NCI-H2107 treated with DMSO at 0.1 percent for 48 hours (cell line): ENCODE measurements around the gene RAB28.
"Not testable (repeated sequence)": the region's sequence is repeated elsewhere in the genome, so short reads cannot be mapped to it uniquely, and the experiment has no call there.

Source experiments
- DNase-seq: peaks from one replicate; lab custom pipeline; 2025; ENCODE audit not compliant: unreplicated experiment; lab: John Stamatoyannopoulos, UW

Gene RAB28

DNA sequence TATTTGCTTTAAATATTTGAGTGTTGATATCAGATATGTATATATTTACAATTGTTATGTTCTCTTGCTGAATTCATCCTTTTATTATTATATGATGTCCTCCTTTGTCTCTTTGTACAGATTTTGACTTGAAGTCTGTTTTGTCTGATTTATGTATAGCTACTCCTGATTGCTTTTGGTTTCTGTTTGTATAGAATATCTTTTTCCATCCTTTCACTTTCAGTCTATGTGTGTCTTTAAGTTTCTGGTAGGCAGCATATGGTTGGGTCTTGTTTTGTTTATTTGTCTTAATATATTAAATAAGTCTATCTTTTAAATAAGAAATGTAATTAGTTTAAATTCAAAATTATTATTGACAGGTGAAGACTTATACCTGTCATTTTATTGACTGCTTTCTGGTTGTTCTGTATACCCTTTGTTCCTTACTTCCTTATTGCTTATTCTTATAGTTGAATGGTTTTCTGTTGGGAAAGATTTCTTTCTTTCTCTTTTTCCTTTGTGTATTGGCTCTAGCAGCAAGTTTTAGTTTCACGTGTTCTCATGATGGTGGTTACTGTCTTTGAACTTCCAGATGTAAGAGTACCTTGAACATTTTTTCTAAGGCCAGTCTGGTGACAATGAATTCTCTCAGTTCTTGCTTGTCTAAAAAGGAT is 31.1 kb downstream of the RAB28 start:
- DNase-seq = no peak

DNA sequence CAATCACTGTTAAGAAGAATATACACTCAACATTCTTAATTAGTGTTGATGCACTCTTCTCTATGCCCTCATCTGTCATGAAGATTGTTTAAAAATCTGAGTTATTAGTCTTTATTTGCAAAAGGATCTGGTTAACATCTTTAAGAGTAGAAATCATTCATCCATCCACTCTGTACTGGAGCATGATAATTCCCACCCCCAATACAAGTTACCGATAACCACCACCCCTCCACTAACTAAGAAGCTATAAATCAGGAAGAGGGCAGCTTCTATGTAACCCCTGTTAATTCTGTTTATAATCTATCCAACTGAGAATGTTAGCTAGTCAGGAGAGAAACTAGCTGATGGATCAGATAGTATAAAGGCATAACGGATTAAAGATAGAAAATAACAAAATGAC is 34.5 kb downstream of the RAB28 start:
- DNase-seq = no peak

- DNase-seq = no peak
These were observed 38.0 kb downstream of the RAB28 start for GRCh38 chr4:13445841-13446790.

GRCh38 chr4:13441506-13441905 is 42.6 kb downstream of the RAB28 start:
- no peak for DNase-seq

DNA sequence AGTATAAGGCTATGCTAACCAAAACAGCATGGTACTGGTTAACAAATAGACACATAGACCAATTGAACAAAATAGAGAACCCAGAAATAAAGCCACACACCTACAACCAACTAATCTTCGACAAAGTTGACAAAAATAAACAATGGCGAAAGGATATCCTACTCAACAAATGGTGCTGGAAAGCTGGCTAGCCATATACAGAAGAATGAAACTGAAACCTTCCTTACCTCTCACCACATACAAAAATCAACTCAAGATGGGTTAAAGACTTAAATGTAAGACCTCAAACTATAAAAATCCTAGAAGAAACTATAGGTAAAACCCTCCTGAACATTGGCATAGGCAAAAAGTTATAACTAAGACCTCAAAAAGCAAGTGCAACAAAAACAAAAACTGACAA is 47.2 kb downstream of the RAB28 start:
- no peak for DNase-seq

DNA sequence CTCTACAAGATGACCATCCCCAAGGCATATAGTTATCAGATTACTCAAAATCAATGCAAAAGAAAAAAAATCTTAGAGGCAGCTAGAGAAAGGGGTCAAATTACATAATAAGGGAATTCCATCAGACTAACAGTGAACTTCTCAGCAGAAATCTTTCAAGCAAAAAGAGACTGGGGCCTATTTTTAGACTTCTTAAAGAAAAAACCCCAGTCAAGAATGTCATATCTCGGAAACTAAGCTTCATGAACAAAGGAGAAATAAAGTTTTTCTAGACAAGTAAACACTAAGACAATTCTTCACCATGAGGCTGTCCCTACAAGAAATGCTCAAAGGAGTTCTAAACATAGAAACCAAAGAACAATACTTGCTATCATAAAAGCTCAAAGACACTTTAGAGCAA is 51.7 kb downstream of the RAB28 start:
- no peak for DNase-seq

DNA sequence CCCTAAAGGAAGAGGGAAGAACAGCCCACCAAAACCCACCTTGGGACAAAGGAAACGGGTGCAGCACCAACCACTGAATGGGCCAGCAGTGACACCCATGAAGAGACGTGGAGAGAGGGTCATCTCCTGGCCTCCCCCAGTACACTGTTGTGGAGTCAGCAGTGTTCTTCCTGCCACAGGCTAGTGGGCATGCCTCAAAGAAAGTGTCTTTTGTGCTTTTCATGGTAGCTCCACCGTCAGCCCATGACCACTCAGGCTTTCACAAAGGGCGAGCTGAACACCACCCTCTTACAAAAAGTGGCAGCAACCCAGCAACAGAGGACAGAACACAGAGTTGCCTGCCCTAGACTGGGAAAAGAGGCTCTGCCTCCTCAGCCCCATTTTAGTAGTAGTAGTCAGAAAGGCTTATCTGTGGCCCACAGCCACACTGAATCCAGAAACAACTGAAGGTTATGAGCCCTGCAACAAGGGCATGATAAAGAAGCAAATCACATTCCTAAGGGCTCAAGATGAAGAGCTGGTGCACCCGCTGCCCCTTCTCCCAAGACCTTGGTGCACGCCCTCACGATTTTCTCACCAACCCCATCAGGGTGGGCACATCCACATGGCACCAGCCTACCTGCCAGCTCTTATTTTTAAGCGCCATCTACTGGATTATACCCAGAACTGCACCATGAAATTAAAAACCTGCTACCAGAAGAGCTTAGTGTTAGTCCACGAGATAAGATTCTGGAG is 53.1 kb downstream of the RAB28 start:
- no peak for DNase-seq

DNA sequence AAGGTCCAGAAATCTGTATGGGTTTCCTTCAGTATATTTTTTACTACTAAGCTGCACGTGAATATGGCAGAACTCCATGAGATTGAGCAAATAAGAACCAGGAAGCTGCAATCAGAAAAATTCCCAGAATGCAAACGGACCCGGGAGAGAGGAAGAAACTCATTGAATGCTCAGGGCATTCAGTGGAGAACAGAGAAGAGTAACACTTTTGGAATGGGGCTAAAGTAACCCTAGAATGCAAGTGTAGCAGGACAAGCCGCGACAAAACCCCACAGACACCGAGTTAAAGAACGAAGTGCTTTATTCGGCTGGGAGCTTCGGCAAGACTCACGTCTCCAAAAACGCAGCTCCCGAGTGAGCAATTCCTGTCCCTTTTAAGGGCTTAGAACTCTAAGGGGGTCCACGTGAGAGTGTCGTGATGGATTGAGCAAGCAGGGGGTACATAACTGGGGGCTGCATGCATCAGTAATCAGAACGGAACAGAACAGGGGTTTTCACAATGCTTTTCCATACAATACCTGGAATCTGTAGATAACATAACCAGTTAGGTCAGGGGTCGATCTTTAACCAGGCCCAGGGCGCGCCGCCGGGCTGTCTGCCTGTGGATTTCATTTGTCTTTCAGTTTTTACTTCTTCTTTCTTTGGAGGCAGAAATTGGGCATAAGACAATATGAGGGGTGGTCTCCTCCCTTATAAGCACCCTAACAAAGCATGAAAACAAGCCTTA is 56.4 kb downstream of the RAB28 start:
- no peak for DNase-seq

DNA sequence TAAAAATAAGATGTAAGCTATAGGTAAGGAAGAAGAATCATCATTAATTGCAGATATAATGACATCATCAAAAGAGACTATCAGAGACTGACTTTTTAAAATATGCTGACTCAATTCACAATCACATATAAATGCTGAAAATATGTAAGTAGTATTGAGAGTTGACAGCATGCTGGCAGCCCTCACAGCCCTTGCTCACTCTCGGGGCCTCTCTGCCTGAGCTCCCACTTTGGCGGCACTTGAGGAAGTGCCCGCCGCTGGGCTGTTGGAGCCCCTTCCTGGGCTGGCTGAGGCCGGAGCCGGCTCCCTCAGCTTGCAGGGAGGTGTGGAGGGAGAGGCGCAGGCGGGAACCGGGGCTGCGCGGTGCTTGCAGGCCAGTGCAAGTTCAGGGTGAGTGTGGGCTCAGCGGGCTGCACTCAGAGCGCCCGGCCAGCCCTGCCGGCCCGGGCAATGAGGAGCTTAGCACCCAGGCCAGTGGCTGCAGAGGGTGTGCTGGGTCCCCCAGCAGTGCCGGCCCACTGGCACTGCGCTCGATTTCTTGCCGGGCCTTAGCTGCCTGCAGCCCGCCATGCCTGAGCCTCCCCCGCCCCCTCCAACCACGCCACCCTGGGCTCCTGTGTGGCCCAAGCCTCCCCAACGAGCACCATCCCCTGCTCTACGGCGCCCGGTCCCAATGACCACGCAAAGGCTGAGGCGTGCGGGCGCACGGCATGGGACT is 68.9 kb downstream of the RAB28 start:
- no peak for DNase-seq

GRCh38 chr4:13413729-13414437 is 70.3 kb downstream of the RAB28 start:
- no peak for DNase-seq

GRCh38 chr4:13411942-13412341 is 72.2 kb downstream of the RAB28 start:
- no peak for DNase-seq

DNA sequence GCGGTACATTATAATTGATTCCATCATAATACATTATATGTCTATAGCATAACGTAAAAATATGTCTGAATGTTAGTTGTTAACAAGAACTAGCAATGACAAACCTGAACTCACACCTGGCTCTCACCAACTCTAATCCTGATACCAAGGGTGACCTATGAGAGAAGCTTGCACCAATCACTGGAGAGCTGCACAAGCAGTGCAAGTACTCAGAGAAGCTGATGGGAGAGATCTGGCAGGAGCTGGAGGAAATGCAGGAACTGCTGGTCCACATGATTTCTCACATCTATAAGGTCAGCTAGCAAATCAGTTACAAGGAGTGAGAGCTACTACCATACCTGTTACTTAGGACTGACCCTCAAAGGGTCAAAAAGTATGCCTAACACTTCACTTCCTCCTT is 74.8 kb downstream of the RAB28 start:
- DNase-seq = no peak

GRCh38 chr4:13406156-13406555 is 78.0 kb downstream of the RAB28 start:
- not testable (repeated sequence) for DNase-seq

DNA sequence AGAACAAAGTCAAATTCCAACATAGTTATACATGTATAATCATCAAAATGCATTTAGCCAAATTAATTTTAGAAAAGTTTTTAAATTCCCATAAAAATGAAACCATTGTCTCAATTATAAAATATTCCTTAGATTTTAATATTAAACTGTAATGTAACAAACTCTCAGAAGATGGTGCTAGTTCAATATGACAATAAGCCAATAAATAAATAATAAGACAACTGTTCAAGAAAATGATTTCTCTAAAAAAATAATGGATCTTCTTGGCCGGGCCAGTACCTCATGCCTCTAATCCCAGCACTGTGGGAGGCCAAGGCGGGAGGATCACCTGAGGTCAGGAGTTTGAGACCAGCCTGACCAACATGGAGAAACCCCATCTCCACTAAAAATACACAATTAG is 80.3 kb downstream of the RAB28 start:
- DNase-seq = no peak

GRCh38 chr4:13403326-13403725 is 80.8 kb downstream of the RAB28 start:
- no peak for DNase-seq

GRCh38 chr4:13399257-13399656 is 84.9 kb downstream of the RAB28 start:
- DNase-seq = no peak

- DNase-seq = no peak
These were observed 88.0 kb downstream of the RAB28 start for GRCh38 chr4:13396161-13396560.

DNA sequence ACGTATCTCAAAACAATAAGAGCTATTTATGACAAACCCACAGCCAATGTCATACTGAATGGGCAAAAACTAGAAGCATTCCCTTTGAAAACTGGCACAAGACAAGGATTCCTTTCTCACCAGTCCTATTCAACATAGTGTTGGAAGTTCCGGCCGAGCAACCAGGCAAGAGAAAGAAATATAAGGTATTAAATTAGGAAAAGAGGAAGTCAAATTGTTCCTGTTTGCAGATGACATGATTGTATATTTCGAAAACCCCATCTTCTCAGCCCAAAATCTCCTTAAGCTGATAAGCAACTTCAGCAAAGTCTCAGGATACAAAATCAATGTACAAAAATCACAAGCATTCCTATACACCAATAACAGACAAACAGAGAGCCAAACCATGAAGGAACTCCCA is 94.2 kb downstream of the RAB28 start:
- DNase-seq = not testable (repeated sequence)

GRCh38 chr4:13386405-13387107 is 97.6 kb downstream of the RAB28 start:
- DNase-seq = no peak
